ENCODE data around the gene TEAD1. TPM values are rescaled to one million over a fixed set of nuclear protein-coding genes. Genes with fewer than 3 reads are reported as not detected.

TEAD1 gene
- total RNA-seq, 1 donor from 2014 or later: 51.9 TPM

GRCh38 chr11:12863605-12864121 lies 189.4 kb downstream of the TEAD1 start:
- no peaks in the 10 kb centered on the region for H3K9me3 ChIP-seq
- no peak for DNase-seq
- H3K27ac ChIP-seq: peak overlapping the region; percentile 5
- H3K36me3 ChIP-seq: no peaks in the 10 kb centered on the region
- intact Hi-C loops (cut with DNase I): no loop called here
- no peak for TF ChIP-seq CTCF (IDR thresholded peaks at IDR 0.05)
- H3K27me3 ChIP-seq (ENCODE audit: low read depth): no peaks in the 10 kb centered on the region
- no peak for ATAC-seq
- peaks cover 5% of the 10 kb centered on the region for H3K4me1 ChIP-seq
- H3K4me3 ChIP-seq: no peak overlapping the region

- no peak overlapping the region for H3K4me3 ChIP-seq
- DNase-seq: no peak
- peak; percentile 79 to 88 for ATAC-seq
- H3K9me3 ChIP-seq: no peaks in the 10 kb centered on the region
- TF ChIP-seq CTCF (IDR thresholded peaks at IDR 0.05): no peak
- no peaks in the 10 kb centered on the region for H3K36me3 ChIP-seq
- H3K27ac ChIP-seq: no peak overlapping the region
- peaks cover 5% of the 10 kb centered on the region for H3K4me1 ChIP-seq
- H3K27me3 ChIP-seq (ENCODE audit: low read depth): no peaks in the 10 kb centered on the region
- intact Hi-C loops (cut with DNase I): no loop called here
Measured at GRCh38 chr11:12864316-12865156, 190.3 kb downstream of the TEAD1 start.

- H3K4me1 ChIP-seq: no peaks in the 10 kb centered on the region
- H3K36me3 ChIP-seq: no peaks in the 10 kb centered on the region
- H3K9me3 ChIP-seq: no peaks in the 10 kb centered on the region
- no peak overlapping the region for H3K27ac ChIP-seq
- ATAC-seq (no peak), DNase-seq (no peak)
- intact Hi-C loops (cut with DNase I): no loop called here
- H3K4me3 ChIP-seq: no peak overlapping the region
- no peaks in the 10 kb centered on the region for H3K27me3 ChIP-seq (ENCODE audit: low read depth)
- TF ChIP-seq CTCF (IDR thresholded peaks at IDR 0.05): no peak
Measured at GRCh38 chr11:12865863-12866595, 191.8 kb downstream of the TEAD1 start.

GRCh38 chr11:12867531-12867930 lies 193.3 kb downstream of the TEAD1 start:
- DNase-seq: no peak
- Histone ChIP-seq H3K4me3 (no peak overlapping the region), H3K36me3 (no peaks in the 10 kb centered on the region), H3K27me3 (ENCODE audit: low read depth) (no peaks in the 10 kb centered on the region), H3K9me3 (no peaks in the 10 kb centered on the region), H3K4me1 (no peaks in the 10 kb centered on the region), H3K27ac (no peak overlapping the region)
- TF ChIP-seq CTCF (IDR thresholded peaks at IDR 0.05): no peak
- intact Hi-C loops (cut with DNase I): no loop called here
- no peak for ATAC-seq

GRCh38 chr11:12868315-12869073 lies 194.3 kb downstream of the TEAD1 start:
- H3K4me1 ChIP-seq: no peaks in the 10 kb centered on the region
- H3K27ac ChIP-seq: no peak overlapping the region
- no peak overlapping the region for H3K4me3 ChIP-seq
- H3K9me3 ChIP-seq: no peaks in the 10 kb centered on the region
- no peaks in the 10 kb centered on the region for H3K36me3 ChIP-seq
- no peak for TF ChIP-seq CTCF (IDR thresholded peaks at IDR 0.05)
- DNase-seq (no peak), ATAC-seq (no peak)
- intact Hi-C loops (cut with DNase I): no loop called here
- H3K27me3 ChIP-seq (ENCODE audit: low read depth): no peaks in the 10 kb centered on the region
